ENCODE data around the gene GRAPL.
"Not testable (repeated sequence)": the region's sequence is repeated elsewhere in the genome, so short reads cannot be mapped to it uniquely, and the experiment has no call there.

GRAPL gene

GRCh38 chr17:19189781-19190405 lies 62.5 kb downstream of the GRAPL start:
- H3K36me3 Mint-ChIP-seq (ENCODE audit: low read depth); H3K4me1 Mint-ChIP-seq; H3K27ac Mint-ChIP-seq; H3K27me3 Mint-ChIP-seq (ENCODE audit: low read depth, poor library complexity); H3K9me3 Mint-ChIP-seq; DNase-seq; H3K4me3 Mint-ChIP-seq: not testable (repeated sequence)

DNA sequence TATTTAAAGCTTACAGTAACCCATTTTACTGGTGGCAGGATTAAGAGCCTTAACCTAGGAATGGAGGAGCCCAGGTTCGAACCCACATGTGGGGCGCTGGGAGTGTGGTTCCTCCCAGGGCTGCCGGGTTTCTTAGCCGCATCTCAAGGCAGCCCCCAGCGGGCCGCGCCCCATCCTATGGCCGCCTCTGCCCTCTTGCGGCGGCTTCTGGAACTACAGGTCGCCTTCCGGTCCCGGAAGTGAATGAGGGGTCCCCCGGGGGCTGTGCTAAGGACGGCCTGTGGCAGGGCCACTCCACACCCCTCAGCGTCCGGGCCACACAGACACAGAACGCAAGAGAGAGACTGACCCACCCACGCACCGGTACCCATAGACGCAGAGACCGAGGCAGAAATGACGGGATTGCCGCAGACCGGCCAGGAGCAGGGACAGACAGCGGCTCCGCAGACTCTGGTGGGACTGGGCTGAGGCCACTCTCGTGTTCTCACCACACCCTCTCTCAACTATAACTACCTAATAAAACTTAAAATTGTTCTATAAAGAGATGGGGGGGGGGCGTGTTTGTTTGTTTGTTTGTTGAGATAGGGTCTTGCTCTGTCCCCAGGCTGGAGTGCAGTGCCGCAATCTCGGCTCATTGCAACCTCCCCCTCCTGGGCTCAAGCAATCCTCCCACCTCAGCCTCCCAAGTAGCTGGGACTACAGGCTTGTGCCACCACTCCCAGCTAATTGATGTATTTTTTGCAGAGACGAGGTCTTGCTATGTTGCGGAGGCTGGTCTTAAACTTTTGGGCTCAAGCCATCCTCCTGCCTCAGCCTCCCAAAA lies 69.2 kb downstream of the GRAPL start:
- H3K27ac Mint-ChIP-seq; H3K4me3 Mint-ChIP-seq; H3K9me3 Mint-ChIP-seq; H3K27me3 Mint-ChIP-seq (ENCODE audit: low read depth, poor library complexity); H3K4me1 Mint-ChIP-seq; H3K36me3 Mint-ChIP-seq (ENCODE audit: low read depth): not testable (repeated sequence)
- peak; percentile 16 for DNase-seq

DNA sequence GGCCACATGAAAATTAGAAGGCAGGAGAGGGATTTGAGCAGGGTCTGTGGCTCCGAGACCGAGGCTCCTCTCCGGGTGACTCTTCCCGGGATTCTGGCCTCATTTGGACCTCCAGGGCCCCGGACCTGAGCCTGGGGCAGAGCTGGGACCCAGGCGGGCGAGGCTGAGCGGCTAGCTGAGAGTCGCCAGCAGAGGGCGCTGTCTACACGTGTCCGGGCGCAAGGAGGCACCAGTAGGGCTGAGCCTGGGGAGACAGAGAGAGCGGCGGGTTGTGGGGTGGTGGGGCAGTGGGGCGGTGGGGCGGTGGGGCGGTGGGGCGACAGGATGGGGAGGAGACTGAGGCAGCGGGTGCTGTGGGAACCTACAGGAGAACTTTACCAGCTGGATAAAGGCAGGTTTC lies 75.1 kb downstream of the GRAPL start:
- H3K9me3 Mint-ChIP-seq; H3K36me3 Mint-ChIP-seq (ENCODE audit: low read depth): not testable (repeated sequence)

DNA sequence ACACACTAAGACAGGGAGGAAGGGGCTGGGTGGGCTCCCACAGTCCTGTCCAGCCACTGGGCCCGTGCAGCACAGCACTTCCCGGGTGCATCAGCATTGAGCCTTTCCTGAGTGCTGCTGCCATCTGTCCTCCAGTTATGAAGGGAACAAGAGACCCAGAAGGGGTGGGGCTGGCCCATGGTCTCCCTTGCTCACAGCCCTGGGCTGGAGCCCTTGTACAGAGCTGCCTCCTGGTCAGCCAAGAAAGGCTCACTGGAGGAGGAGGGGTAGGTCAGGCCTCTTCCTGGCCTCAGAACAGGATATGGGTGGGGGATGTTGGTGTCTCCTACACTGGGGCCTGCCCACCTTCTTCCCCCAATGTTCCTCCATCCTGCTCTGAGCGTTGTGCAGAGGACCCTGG lies 76.0 kb downstream of the GRAPL start:
- H3K4me1 Mint-ChIP-seq; H3K36me3 Mint-ChIP-seq (ENCODE audit: low read depth); H3K9me3 Mint-ChIP-seq; H3K4me3 Mint-ChIP-seq; DNase-seq; H3K27ac Mint-ChIP-seq; H3K27me3 Mint-ChIP-seq (ENCODE audit: low read depth, poor library complexity): not testable (repeated sequence)

More for the DNA sequence above, 75.1 kb downstream of the GRAPL start:
- not testable (repeated sequence) for H3K4me3 Mint-ChIP-seq; H3K4me1 Mint-ChIP-seq; H3K27ac Mint-ChIP-seq; DNase-seq; H3K27me3 Mint-ChIP-seq (ENCODE audit: low read depth, poor library complexity)

Measured in nephron progenitor cell (in vitro differentiated cells).